HCT116 (cell line): Measurements from ENCODE around the gene ELFN1.

Source experiments
- EGR1 ChIP-seq: IDR thresholded peaks from 2 replicates; pipeline ENCODE4 v1.6.1; 2012; ENCODE audit warnings: low read depth
- ELF1 ChIP-seq: IDR thresholded peaks from 2 replicates; pipeline ENCODE4 v1.6.1; 2012; ENCODE audit warnings: low read depth, borderline replicate concordance
- EZH2 ChIP-seq: fragments of 200-600 bp; sonication (generic); IDR thresholded peaks from 2 replicates; pipeline ENCODE4 v1.6.1; 2017; ENCODE audit warnings: antibody characterized with exemption, mixed run types
- EZH2phosphoT487 ChIP-seq: fragments of 200-600 bp; IDR thresholded peaks from 2 replicates; pipeline ENCODE4 v1.6.1; 2018; ENCODE audit warnings: antibody characterized with exemption, borderline replicate concordance
- JUND ChIP-seq: IDR thresholded peaks from 2 replicates; pipeline ENCODE4 v1.6.1; 2012
- POLR2A ChIP-seq: IDR thresholded peaks from 2 replicates; pipeline ENCODE4 v1.7.0; 2011; ENCODE audit warnings: borderline replicate concordance; ENCODE audit not compliant: insufficient read depth, insufficient read length; ENCODE audit errors: extremely low read depth
- POLR2AphosphoS5 ChIP-seq: IDR thresholded peaks from 2 replicates; pipeline ENCODE4 v1.6.1; 2011; ENCODE audit warnings: mild to moderate bottlenecking, low read depth, low read length, moderate library complexity
- ZNF274 ChIP-seq: fragments of 200-500 bp; sonication (Bioruptor generic); IDR thresholded peaks from 2 replicates; pipeline ENCODE4 v1.6.1; 2014; ENCODE audit warnings: mild to moderate bottlenecking, low read depth, low read length, inconsistent platforms
- TF ChIP-seq, protein P1 (sequence below), 3 experiments: fragments of 200-600 bp in 1 of 3; sonication (generic) in 1 of 3; IDR thresholded peaks in 2 of 3; conservative IDR thresholded peaks in 1 of 3; 2 replicates each; pipeline ENCODE4 v1.5.1; 2012 to 2017; ENCODE audit warnings: low read depth in 2 of 3, low read length in 2 of 3, antibody characterized with exemption in 1 of 3, borderline replicate concordance in 1 of 3, control low read depth in 1 of 3, mild to moderate bottlenecking in 1 of 3, mixed read lengths in 1 of 3, mixed run types in 1 of 3, moderate library complexity in 1 of 3; ENCODE audit not compliant: insufficient read depth in 1 of 3
- TF ChIP-seq, protein P2 (sequence below): IDR thresholded peaks from 2 replicates; pipeline ENCODE4 v1.6.1; 2012

- TF ChIP-seq EGR1 (no peak), POLR2AphosphoS5 (no peak), ZNF274 (no peak), EZH2phosphoT487 (no peak), JUND (no peak), EZH2 (no peak), POLR2A (no peak), ELF1 (no peak)
- TF ChIP-seq, protein P1, sequence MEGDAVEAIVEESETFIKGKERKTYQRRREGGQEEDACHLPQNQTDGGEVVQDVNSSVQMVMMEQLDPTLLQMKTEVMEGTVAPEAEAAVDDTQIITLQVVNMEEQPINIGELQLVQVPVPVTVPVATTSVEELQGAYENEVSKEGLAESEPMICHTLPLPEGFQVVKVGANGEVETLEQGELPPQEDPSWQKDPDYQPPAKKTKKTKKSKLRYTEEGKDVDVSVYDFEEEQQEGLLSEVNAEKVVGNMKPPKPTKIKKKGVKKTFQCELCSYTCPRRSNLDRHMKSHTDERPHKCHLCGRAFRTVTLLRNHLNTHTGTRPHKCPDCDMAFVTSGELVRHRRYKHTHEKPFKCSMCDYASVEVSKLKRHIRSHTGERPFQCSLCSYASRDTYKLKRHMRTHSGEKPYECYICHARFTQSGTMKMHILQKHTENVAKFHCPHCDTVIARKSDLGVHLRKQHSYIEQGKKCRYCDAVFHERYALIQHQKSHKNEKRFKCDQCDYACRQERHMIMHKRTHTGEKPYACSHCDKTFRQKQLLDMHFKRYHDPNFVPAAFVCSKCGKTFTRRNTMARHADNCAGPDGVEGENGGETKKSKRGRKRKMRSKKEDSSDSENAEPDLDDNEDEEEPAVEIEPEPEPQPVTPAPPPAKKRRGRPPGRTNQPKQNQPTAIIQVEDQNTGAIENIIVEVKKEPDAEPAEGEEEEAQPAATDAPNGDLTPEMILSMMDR (IDR thresholded peaks at IDR 0.05 in 2 of 3, conservative IDR thresholded peaks at IDR 0.05 in 1 of 3; ENCODE audit: borderline replicate concordance in 1 of 3, insufficient read depth in 1 of 3, low read depth in 2 of 3, low read length in 2 of 3): peak in 2 of 3 experiments; percentile 21 to 29; a peak in 2 of 6 replicates
- TF ChIP-seq, protein P2, sequence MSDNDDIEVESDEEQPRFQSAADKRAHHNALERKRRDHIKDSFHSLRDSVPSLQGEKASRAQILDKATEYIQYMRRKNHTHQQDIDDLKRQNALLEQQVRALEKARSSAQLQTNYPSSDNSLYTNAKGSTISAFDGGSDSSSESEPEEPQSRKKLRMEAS: no peak
These were observed 124.9 kb downstream of the ELFN1 start for GRCh38 chr7:1794888-1795542.
